Endothelial cell of umbilical vein (primary cell): ENCODE data around the gene CANT1. TPM values are rescaled to one million over a fixed set of nuclear protein-coding genes. Genes with fewer than 3 reads are reported as not detected.

Experiments used
- BruUV-seq: library from RNA; stranded (reverse); fragments of 400-500 nt; replicated peaks from 2 replicates; lab custom pipeline; 2021; lab: Mats Ljungman, UMichigan
- CTCF ChIA-PET: fragments of 300-600, 350-600 bp; sonication (Branson Sonifier 250); formaldehyde crosslinking; loops from one replicate; lab custom pipeline; 2021; ENCODE audit warnings: antibody characterized with exemption, inconsistent platforms; lab: Charles Lee
- POLR2A ChIA-PET: fragments of 300-600, 350-600 bp; sonication (Branson Sonifier 250); formaldehyde crosslinking; loops from one replicate; lab custom pipeline; 2021; ENCODE audit warnings: antibody characterized with exemption, inconsistent platforms; lab: Charles Lee
- DNase-seq: peaks from one replicate; pipeline ENCODE4 v3.0.0-alpha.2; 2011; ENCODE audit warnings: low read depth, low spot score
- FAIRE-seq: peaks from 2 replicates; lab custom pipeline; 2011; peaks lifted over from hg19 to GRCh38; lab: Jason Lieb, UNC
- H2AFZ ChIP-seq: 2 replicates; pipeline ENCODE4 v1.6.0; 2012; ENCODE audit warnings: low read depth, low read length, control low read depth, inconsistent platforms
- H3K27ac ChIP-seq: 2 replicates; pipeline ENCODE4 v1.5.1; 2011; ENCODE audit warnings: low read depth, mild to moderate bottlenecking, control low read depth, low read length, moderate library complexity; ENCODE audit not compliant: insufficient read depth
- H3K27me3 ChIP-seq, 2 experiments: 2 replicates each; pipeline versions ENCODE4 v1.6.0 to v1.6.1; 2011; ENCODE audit warnings: low read length in 2 of 2, mixed read lengths in 1 of 2; ENCODE audit not compliant: control insufficient read depth in 2 of 2, insufficient read depth in 2 of 2
- H3K36me3 ChIP-seq, 2 experiments: 2 replicates in 1 of 2; 3 replicates in 1 of 2; pipeline ENCODE4 v1.5.1; 2011; ENCODE audit warnings: low read length in 2 of 2, mild to moderate bottlenecking in 1 of 2, moderate library complexity in 1 of 2; ENCODE audit not compliant: control insufficient read depth in 2 of 2, insufficient read depth in 2 of 2; ENCODE audit errors: extremely low read depth in 1 of 2
- H3K4me1 ChIP-seq: 3 replicates; pipeline ENCODE4 v1.5.1; 2011; ENCODE audit warnings: mild to moderate bottlenecking, low read length; ENCODE audit not compliant: control insufficient read depth, insufficient read depth; ENCODE audit errors: extremely low read depth
- H3K4me2 ChIP-seq: 2 replicates; pipeline ENCODE4 v1.6.1; 2011; ENCODE audit warnings: low read length, control low read depth, mixed read lengths; ENCODE audit not compliant: insufficient read depth
- H3K4me3 ChIP-seq, 3 experiments: fragments of 200-600 bp in 1 of 3; sonication (generic), shearing (Covaris generic) in 1 of 3; replicated peaks in 1 of 3; 2 replicates each; pipeline ENCODE4 v1.5.1; 2011 to 2016; ENCODE audit warnings: control low read depth in 3 of 3, low read length in 3 of 3, mild to moderate bottlenecking in 2 of 3, inconsistent platforms in 1 of 3, low read depth in 1 of 3, moderate library complexity in 1 of 3; ENCODE audit not compliant: insufficient read depth in 1 of 3
- H3K79me2 ChIP-seq: 2 replicates; pipeline ENCODE4 v1.6.0; 2012; ENCODE audit warnings: low read length, inconsistent platforms; ENCODE audit not compliant: control insufficient read depth, insufficient read depth
- H3K9ac ChIP-seq: replicated peaks from 2 replicates; pipeline ENCODE3; 2011; ENCODE audit warnings: low read length, control low read depth; ENCODE audit not compliant: insufficient read depth; ENCODE audit errors: extremely low read depth
- H3K9me1 ChIP-seq: replicated peaks from 3 replicates; pipeline ENCODE4 v1.6.0; 2011; ENCODE audit warnings: mild to moderate bottlenecking, low read length; ENCODE audit not compliant: control insufficient read depth, insufficient read depth; ENCODE audit errors: extremely low read depth
- H3K9me3 ChIP-seq: replicated peaks from 2 replicates; pipeline ENCODE4 v1.5.1; 2012; ENCODE audit warnings: low read length, inconsistent platforms; ENCODE audit not compliant: control insufficient read depth, insufficient read depth
- H4K20me1 ChIP-seq: replicated peaks from 2 replicates; pipeline ENCODE3; 2011; ENCODE audit warnings: mild to moderate bottlenecking, low read length; ENCODE audit not compliant: control insufficient read depth, insufficient read depth; ENCODE audit errors: extremely low read depth
- CTCF ChIP-seq, 2 donors: IDR thresholded peaks; 1 replicate in 1 of 2; 2 replicates in 1 of 2; pipeline ENCODE4 v1.5.1; 2011; ENCODE audit warnings: low read length in 2 of 2, mild to moderate bottlenecking in 2 of 2, moderate library complexity in 2 of 2, control low read depth in 1 of 2, inconsistent platforms in 1 of 2, low read depth in 1 of 2; ENCODE audit not compliant: insufficient read depth in 1 of 2; ENCODE audit errors: extremely low read depth in 1 of 2
- EZH2 ChIP-seq: IDR thresholded peaks from 2 replicates; pipeline ENCODE4 v1.6.1; 2012; ENCODE audit warnings: borderline replicate concordance, low read depth, mild to moderate bottlenecking, moderate library complexity, low read length, inconsistent platforms; ENCODE audit not compliant: severe bottlenecking
- FOS ChIP-seq: IDR thresholded peaks from 2 replicates; pipeline ENCODE4 v1.6.1; 2011; ENCODE audit warnings: mild to moderate bottlenecking, low read length, moderate library complexity, borderline replicate concordance; ENCODE audit not compliant: insufficient read depth
- GATA2 ChIP-seq: IDR thresholded peaks from 2 replicates; pipeline ENCODE4 v1.7.0; 2011; ENCODE audit warnings: low read depth, mild to moderate bottlenecking, moderate library complexity, mixed read lengths, low read length; ENCODE audit not compliant: insufficient read length, insufficient read depth
- JUN ChIP-seq: IDR thresholded peaks from 2 replicates; pipeline ENCODE4 v1.6.1; 2011; ENCODE audit warnings: borderline replicate concordance, low read depth; ENCODE audit not compliant: insufficient read length, insufficient read depth
- MAX ChIP-seq: IDR thresholded peaks from 2 replicates; pipeline ENCODE4 v1.6.1; 2011; ENCODE audit not compliant: insufficient read depth, insufficient read length
- MYC ChIP-seq: IDR thresholded peaks from one replicate; pipeline ENCODE4 v1.6.1; 2011; ENCODE audit warnings: mild to moderate bottlenecking, low read depth, low read length
- POLR2A ChIP-seq: IDR thresholded peaks from 2 replicates; pipeline ENCODE4 v1.6.1; 2012; ENCODE audit warnings: low read depth, mild to moderate bottlenecking, control low read depth, low read length
- POLR2AphosphoS5 ChIP-seq: IDR thresholded peaks from 2 replicates; pipeline ENCODE4 v1.6.1; 2012; ENCODE audit warnings: low read depth, mild to moderate bottlenecking, control low read depth, low read length, moderate library complexity; ENCODE audit not compliant: insufficient read depth
- dilution Hi-C: fragments of 300-500 bp; cut with MboI; formaldehyde crosslinking; loops from one replicate; pipeline ENCODE4 v1.15.0; 2019; ENCODE audit warnings: low sequenced_read_pairs; ENCODE audit not compliant: extremely low pct_ligation_motif_present
- intact Hi-C: fragments of 100-400 bp; cut with micrococcal nuclease; formaldehyde crosslinking; loops from one replicate; pipeline ENCODE4 v1.10.0; 2022
- polyA plus RNA-seq, 4 experiments: library from polyadenylated mRNA; depleted of rRNA in 3 of 4; stranded (reverse) in 3 of 4; unstranded in 1 of 4; fragments of >200 nt; gene quantifications; 2 replicates each; pipeline versions ENCODE4 v1.2.1 to v1.2.3, GENCODE V29; 2011 to 2012; ENCODE audit warnings: missing spikeins in 1 of 4
- total RNA-seq: library from RNA; stranded (reverse); gene quantifications from 2 replicates; pipeline ENCODE4 v1.2.3, GENCODE V29; 2021

Gene CANT1
- total and polyA plus RNA-seq, 2 donors (not counting 3 experiments of a cell fraction or from before 2014, with no cell fraction given), result 85.0 to 93.6 TPM

- no peak for TF ChIP-seq CTCF (IDR thresholded peaks at IDR 0.05; ENCODE audit: extremely low read depth in 1 of 2, insufficient read depth in 1 of 2, low read depth in 1 of 2, low read length in 2 of 2)
- TF ChIP-seq MYC, result no peak
- no peak for TF ChIP-seq POLR2AphosphoS5
- TF ChIP-seq MAX, result no peak
- no peak for TF ChIP-seq JUN
- TF ChIP-seq GATA2, result no peak
- TF ChIP-seq POLR2A, result no peak
- TF ChIP-seq EZH2, result no peak
- no peak for TF ChIP-seq FOS
- Histone ChIP-seq H3K4me1 (no peaks in the 10 kb centered on the region), H3K27me3 (no peaks in the 10 kb centered on the region), H3K9ac (no peak overlapping the region), H4K20me1 (no peaks in the 10 kb centered on the region), H3K4me3 (no peak overlapping the region), H3K4me2 (no peak overlapping the region), H2AFZ (no peak overlapping the region), H3K9me1 (no peaks in the 10 kb centered on the region), H3K79me2 (no peaks in the 10 kb centered on the region), H3K9me3 (no peaks in the 10 kb centered on the region), H3K27ac (no peak overlapping the region), H3K36me3 (no peaks in the 10 kb centered on the region)
- FAIRE-seq (no peak), DNase-seq (no peak)
- ChIA-PET CTCF (no interaction called here), POLR2A (no interaction called here)
- intact Hi-C loops, result no loop called here
- dilution Hi-C loops, result no loop called here
- BruUV-seq, result no TSS peak
Measured at GRCh38 chr17:78977997-78978973, 31.3 kb downstream of the CANT1 start.
